Activated B cell treated with CpG ODN at 0.5 μM for 24 hours (primary cell): ENCODE results near the gene PHPT1. TPM values are rescaled to one million over a fixed set of nuclear protein-coding genes. Genes with fewer than 3 reads are reported as not detected.

Source experiments
- ATAC-seq: fragments of 200-7000 bp; cut with Tn5 transposase; one replicate; pipeline ENCODE4 v1.10.0; 2021; ENCODE audit warnings: low read depth, mild to moderate bottlenecking, moderate library complexity
- CTCF ChIA-PET: fragments of 350-600 bp; sonication (Branson Sonifier 250); formaldehyde crosslinking; loops from one replicate; lab custom pipeline; 2021; ENCODE audit warnings: antibody characterized with exemption; lab: Charles Lee
- POLR2A ChIA-PET: fragments of 350-600 bp; sonication (Branson Sonifier 250); formaldehyde crosslinking; loops from one replicate; lab custom pipeline; 2021; ENCODE audit warnings: antibody characterized with exemption; lab: Charles Lee
- DNase-seq: peaks from one replicate; pipeline ENCODE4 v3.0.0; 2022
- H3K27ac Mint-ChIP-seq: one replicate; pipeline ENCODE4 v1.8.0; 2020; ENCODE audit warnings: mixed read lengths
- H3K27me3 Mint-ChIP-seq: one replicate; pipeline ENCODE4 v1.8.0; 2021; ENCODE audit warnings: mixed read lengths
- H3K36me3 Mint-ChIP-seq: one replicate; pipeline ENCODE4 v1.8.0; 2021; ENCODE audit warnings: low read depth, mixed read lengths
- H3K4me1 Mint-ChIP-seq: one replicate; pipeline ENCODE4 v1.8.0; 2021; ENCODE audit warnings: mixed read lengths
- H3K4me3 Mint-ChIP-seq: one replicate; pipeline ENCODE4 v1.8.0; 2020; ENCODE audit warnings: mild to moderate bottlenecking, mixed read lengths
- H3K9me3 Mint-ChIP-seq: one replicate; pipeline ENCODE4 v1.8.0; 2020; ENCODE audit warnings: mixed read lengths
- intact Hi-C: fragments of 100-400 bp; cut with micrococcal nuclease; formaldehyde crosslinking; loops from one replicate; pipeline ENCODE4 v1.15.1; 2024
- total RNA-seq: library from RNA; stranded (reverse); gene quantifications from 2 replicates; pipeline ENCODE4 v1.2.3, GENCODE V29; 2022
- TF ChIP-seq, protein P1 (sequence below): fragments of 200-600 bp; IDR thresholded peaks from one replicate; pipeline ENCODE4 v1.8.0; 2022; ENCODE audit warnings: antibody characterized with exemption, mild to moderate bottlenecking

Gene PHPT1
- total RNA-seq, 1 donor from 2014 or later, result 64.6 TPM

DNA sequence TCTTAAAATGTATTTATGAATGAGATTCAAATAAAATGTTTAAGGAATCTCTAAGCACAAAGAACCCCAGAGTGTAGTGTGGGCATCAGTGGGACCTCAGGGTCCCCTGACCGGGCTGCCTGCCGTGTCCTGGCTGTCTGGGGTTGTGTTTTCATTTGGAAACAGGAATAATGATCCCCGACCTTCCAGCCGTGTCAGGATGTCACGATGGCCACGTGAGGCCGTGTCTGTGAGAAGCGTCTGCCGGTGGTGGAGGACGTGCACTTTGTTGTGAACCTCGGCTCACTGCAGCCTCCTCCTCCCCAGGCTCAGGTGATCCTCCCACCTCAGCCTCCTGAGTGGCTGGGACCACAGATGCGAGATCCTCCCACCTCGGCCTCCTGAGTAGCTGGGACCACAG, 41.5 kb downstream of the PHPT1 start:
- intact Hi-C loops, result no loop called here
- H3K4me1 Mint-ChIP-seq, result peaks cover 34% of the 10 kb centered on the region
- no peaks in the 10 kb centered on the region for H3K9me3 Mint-ChIP-seq
- DNase-seq (no peak), ATAC-seq (no peak)
- ChIA-PET CTCF (interaction anchor here (0.7 kb wide), 1 partner anchor 14 kb away, joined by 3 read pairs; no protein-coding TSS in a partner anchor), POLR2A (interaction anchor here (0.7 kb wide), 1 partner anchor 29 kb away, joined by 5 read pairs; no protein-coding TSS in a partner anchor)
- TF ChIP-seq, protein P1, sequence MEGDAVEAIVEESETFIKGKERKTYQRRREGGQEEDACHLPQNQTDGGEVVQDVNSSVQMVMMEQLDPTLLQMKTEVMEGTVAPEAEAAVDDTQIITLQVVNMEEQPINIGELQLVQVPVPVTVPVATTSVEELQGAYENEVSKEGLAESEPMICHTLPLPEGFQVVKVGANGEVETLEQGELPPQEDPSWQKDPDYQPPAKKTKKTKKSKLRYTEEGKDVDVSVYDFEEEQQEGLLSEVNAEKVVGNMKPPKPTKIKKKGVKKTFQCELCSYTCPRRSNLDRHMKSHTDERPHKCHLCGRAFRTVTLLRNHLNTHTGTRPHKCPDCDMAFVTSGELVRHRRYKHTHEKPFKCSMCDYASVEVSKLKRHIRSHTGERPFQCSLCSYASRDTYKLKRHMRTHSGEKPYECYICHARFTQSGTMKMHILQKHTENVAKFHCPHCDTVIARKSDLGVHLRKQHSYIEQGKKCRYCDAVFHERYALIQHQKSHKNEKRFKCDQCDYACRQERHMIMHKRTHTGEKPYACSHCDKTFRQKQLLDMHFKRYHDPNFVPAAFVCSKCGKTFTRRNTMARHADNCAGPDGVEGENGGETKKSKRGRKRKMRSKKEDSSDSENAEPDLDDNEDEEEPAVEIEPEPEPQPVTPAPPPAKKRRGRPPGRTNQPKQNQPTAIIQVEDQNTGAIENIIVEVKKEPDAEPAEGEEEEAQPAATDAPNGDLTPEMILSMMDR, result no peak
- no peak overlapping the region for H3K27ac Mint-ChIP-seq
- peaks cover 49% of the 10 kb centered on the region for H3K36me3 Mint-ChIP-seq
- no peak overlapping the region for H3K4me3 Mint-ChIP-seq
- H3K27me3 Mint-ChIP-seq, result no peaks in the 10 kb centered on the region

DNA sequence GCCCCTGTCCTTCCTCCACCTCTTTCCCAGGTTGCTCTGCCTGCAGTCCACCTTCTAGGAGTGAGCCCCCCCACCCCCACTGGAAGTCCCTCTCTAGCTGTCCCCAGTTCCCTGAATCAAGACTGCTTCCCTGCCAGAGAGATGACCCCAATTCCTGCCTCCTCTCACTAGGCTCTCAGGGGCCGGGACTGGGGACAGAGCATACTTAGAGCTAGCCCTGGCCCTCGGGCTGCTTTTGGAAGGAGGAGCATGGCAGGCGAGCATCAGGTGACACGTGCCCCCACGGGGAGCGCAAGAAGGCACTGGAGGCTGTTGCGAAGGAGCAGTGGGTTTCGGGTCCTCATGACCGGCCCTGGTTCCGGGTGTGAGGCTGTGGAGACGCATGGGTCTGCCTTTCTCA, 46.8 kb downstream of the PHPT1 start:
- Mint-ChIP-seq H3K4me3 (no peak overlapping the region), H3K9me3 (no peaks in the 10 kb centered on the region), H3K36me3 (peaks cover 58% of the 10 kb centered on the region), H3K4me1 (peaks cover 45% of the 10 kb centered on the region), H3K27me3 (no peaks in the 10 kb centered on the region), H3K27ac (no peak overlapping the region)
- TF ChIP-seq, protein P1, result no peak
- CTCF ChIA-PET, result no interaction called here
- POLR2A ChIA-PET, result interaction anchor here (8.2 kb wide), 1 partner anchor 9 kb away, joined by 95 read pairs; the partner anchor contains the start of gene TRAF2
- no peak for DNase-seq
- ATAC-seq, result no peak
- intact Hi-C loops, result no loop called here

DNA sequence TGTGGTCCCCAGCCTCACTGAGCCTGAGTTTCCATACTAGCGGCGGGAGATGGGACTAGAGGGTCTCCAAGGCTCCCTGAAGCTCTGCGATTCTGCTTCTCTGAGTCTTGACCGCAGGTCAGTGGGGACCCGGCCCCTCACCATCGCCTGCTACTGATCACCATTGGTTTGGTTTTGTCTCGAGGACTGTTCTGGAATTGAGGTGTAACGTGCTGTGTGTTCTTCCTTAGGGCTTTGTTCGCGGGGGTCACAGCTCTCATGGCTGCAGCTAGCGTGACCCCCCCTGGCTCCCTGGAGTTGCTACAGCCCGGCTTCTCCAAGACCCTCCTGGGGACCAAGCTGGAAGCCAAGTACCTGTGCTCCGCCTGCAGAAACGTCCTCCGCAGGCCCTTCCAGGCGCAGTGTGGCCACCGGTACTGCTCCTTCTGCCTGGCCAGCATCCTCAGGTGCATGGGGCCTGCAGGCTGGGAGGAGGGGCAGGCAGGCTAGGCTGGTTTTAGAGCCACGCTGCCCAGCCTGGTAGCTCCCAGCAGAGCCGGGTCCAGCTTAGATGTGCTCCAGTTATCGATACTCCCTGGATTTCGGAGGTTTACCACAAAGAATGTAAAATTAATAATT, 49.4 kb downstream of the PHPT1 start:
- ATAC-seq (no peak), DNase-seq (no peak)
- TF ChIP-seq, protein P1, result no peak
- H3K9me3 Mint-ChIP-seq, result no peaks in the 10 kb centered on the region
- H3K36me3 Mint-ChIP-seq, result peaks cover 59% of the 10 kb centered on the region
- peak overlapping the region; percentile 35 for H3K27ac Mint-ChIP-seq
- intact Hi-C loops, result no loop called here
- H3K4me1 Mint-ChIP-seq, result peaks cover 60% of the 10 kb centered on the region
- no peak overlapping the region for H3K4me3 Mint-ChIP-seq
- POLR2A ChIA-PET, result interaction anchor here (2.4 to 8.2 kb wide), 2 partner anchors 11 to 17 kb away, joined by 12 to 95 read pairs; partner anchors contain the start of gene TRAF2
- CTCF ChIA-PET, result interaction anchor here (1.4 kb wide), 1 partner anchor 55 kb away, joined by 3 read pairs; no protein-coding TSS in a partner anchor
- no peaks in the 10 kb centered on the region for H3K27me3 Mint-ChIP-seq

DNA sequence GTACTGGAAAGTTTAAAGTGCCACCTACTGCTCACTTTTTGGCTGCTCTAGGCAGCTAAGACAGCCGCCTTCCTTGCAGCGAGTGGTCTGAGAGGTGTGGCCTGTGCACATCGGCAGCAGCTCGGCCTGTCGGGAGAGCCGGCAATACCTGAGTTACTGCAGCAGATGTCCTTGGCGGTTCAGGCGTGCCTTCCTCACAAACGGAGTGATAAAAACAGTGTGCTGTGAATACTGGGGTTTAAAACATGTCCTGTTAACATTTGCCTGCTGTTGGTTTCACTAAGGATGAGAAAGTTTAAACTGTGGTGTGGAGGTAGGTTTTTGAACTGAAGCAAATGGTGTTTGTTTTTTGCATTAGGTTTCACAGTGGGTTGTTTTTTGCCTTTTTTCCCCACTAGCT, 50.0 kb downstream of the PHPT1 start:
- H3K27me3 Mint-ChIP-seq, result no peaks in the 10 kb centered on the region
- ATAC-seq (no peak), DNase-seq (no peak)
- H3K36me3 Mint-ChIP-seq, result peaks cover 58% of the 10 kb centered on the region
- peaks cover 59% of the 10 kb centered on the region for H3K4me1 Mint-ChIP-seq
- TF ChIP-seq, protein P1, result no peak
- POLR2A ChIA-PET, result interaction anchor here (2.4 to 8.2 kb wide), 2 partner anchors 12 to 18 kb away, joined by 12 to 95 read pairs; partner anchors contain the start of gene TRAF2
- H3K27ac Mint-ChIP-seq, result peak overlapping the region; percentile 39
- H3K4me3 Mint-ChIP-seq, result no peak overlapping the region
- intact Hi-C loops, result no loop called here
- H3K9me3 Mint-ChIP-seq, result no peaks in the 10 kb centered on the region
- CTCF ChIA-PET, result interaction anchor here (0.6 to 1.4 kb wide), 2 partner anchors 55 to 123 kb away, joined by 3 read pairs; no protein-coding TSS in a partner anchor

DNA sequence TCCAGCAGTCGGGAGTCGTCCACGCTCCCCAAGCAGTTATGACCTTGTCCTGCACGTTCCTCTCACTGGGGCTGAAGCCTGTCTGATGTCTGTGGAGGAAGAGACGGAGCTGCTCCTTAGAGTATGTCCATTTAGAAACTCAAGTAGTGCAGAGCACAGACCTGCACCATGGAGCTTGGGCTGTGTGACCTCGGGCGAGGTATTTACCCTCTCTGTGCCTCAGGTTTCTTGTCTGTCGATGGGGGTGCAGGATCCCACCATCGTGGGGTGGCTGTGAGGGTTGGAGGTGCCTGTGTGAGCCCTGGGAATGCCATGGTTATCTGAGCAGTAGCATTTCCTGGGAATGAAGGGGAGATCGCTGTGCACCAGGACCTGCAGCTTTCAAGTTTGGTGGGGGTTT, 51.3 kb downstream of the PHPT1 start:
- Mint-ChIP-seq H3K4me3 (peak overlapping the region; percentile 28), H3K9me3 (no peaks in the 10 kb centered on the region), H3K27ac (peak overlapping the region; percentile 95), H3K27me3 (no peaks in the 10 kb centered on the region), H3K4me1 (peaks cover 55% of the 10 kb centered on the region), H3K36me3 (peaks cover 54% of the 10 kb centered on the region)
- CTCF ChIA-PET, result no interaction called here
- intact Hi-C loops, result loop anchor here (5.0 kb wide), 1 partner anchor 33 kb away; the partner anchor contains the start of gene EDF1
- DNase-seq (no peak), ATAC-seq (no peak)
- TF ChIP-seq, protein P1, result no peak
- POLR2A ChIA-PET, result interaction anchor here (2.4 to 8.2 kb wide), 2 partner anchors 8 to 13 kb away, joined by 11 to 95 read pairs; partner anchors contain the start of gene TRAF2
